HG03108 (cell line): ENCODE results near the gene FBXO39.
"Not testable (repeated sequence)": the region's sequence is repeated elsewhere in the genome, so short reads cannot be mapped to it uniquely, and the experiment has no call there.

Source experiments
- ATAC-seq: cut with Tn5 transposase; IDR thresholded peaks from one replicate; pipeline ENCODE4 v1.9.1; 2021; ENCODE audit warnings: moderate library complexity; ENCODE audit not compliant: unreplicated experiment

The FBXO39 gene

GRCh38 chr17:6789146-6789545 lies 13.1 kb downstream of the FBXO39 start:
- ATAC-seq: no peak

- no peak for ATAC-seq
Observed at GRCh38 chr17:6793748-6794493, 17.9 kb downstream of the FBXO39 start.

- no peak for ATAC-seq
Observed at GRCh38 chr17:6796017-6796886, 20.2 kb downstream of the FBXO39 start.

GRCh38 chr17:6796887-6797490 lies 21.0 kb downstream of the FBXO39 start:
- ATAC-seq: no peak

- no peak for ATAC-seq
Observed at GRCh38 chr17:6797718-6798351, 21.8 kb downstream of the FBXO39 start.

GRCh38 chr17:6799738-6800137 lies 23.7 kb downstream of the FBXO39 start:
- ATAC-seq: no peak

- no peak for ATAC-seq
Observed at GRCh38 chr17:6800422-6801027, 24.5 kb downstream of the FBXO39 start.

- ATAC-seq: no peak
Observed at GRCh38 chr17:6811510-6811909, 35.5 kb downstream of the FBXO39 start.

- ATAC-seq: no peak
Observed at GRCh38 chr17:6812295-6812694, 36.3 kb downstream of the FBXO39 start.

GRCh38 chr17:6815775-6816174 lies 39.8 kb downstream of the FBXO39 start:
- no peak for ATAC-seq

- ATAC-seq: not testable (repeated sequence)
Observed at GRCh38 chr17:6816368-6816767, 40.4 kb downstream of the FBXO39 start.

- no peak for ATAC-seq
Observed at GRCh38 chr17:6818938-6819337, 42.9 kb downstream of the FBXO39 start.

- no peak for ATAC-seq
Observed at GRCh38 chr17:6823011-6823442, 47.0 kb downstream of the FBXO39 start.

- ATAC-seq: no peak
Observed at GRCh38 chr17:6830383-6830986, 54.5 kb downstream of the FBXO39 start.

- no peak for ATAC-seq
Observed at GRCh38 chr17:6831661-6832263, 55.7 kb downstream of the FBXO39 start, which contains the start of gene TEKT1. Gene TEKT1, minus strand, starts transcription at chr17:6831729. Its CDS starts 1,353 bp downstream, at chr17:6830376.
